Measurements from ENCODE around the gene KIAA0513. TPM values are rescaled to one million over a fixed set of nuclear protein-coding genes. Genes with fewer than 3 reads are reported as not detected.
A peak's percentile ranks its signal among the peaks of the same experiment; 100 is the strongest.

Gene KIAA0513
- total RNA-seq, 4 donors from 2014 or later = 18.5 to 41.3 (median 34.5) TPM

- 83 to 87% methylated on average over 1 to 5 of the region's 5 CpGs for WGBS, 2 donors (ENCODE audit: low coverage in 1 of 2)
- no peaks in the 10 kb centered on the region for H3K9me3 ChIP-seq
- intact Hi-C loops (cut with DNase I; ENCODE audit: low total_unique reads) = no loop called here
- H3K27me3 ChIP-seq = no peaks in the 10 kb centered on the region
- H3K4me1 ChIP-seq = peaks cover 0 to 21% (median 0%) of the 10 kb centered on the region in 4 donors
- H3K4me3 ChIP-seq = no peak overlapping the region
- H3K36me3 ChIP-seq = peaks cover 0 to 3% (median 0%) of the 10 kb centered on the region in 4 donors
- peak overlapping the region in 2 of 4 donors; percentile 27 to 52 for H3K27ac ChIP-seq
- no peak for DNase-seq
- TF ChIP-seq POLR2A (IDR thresholded peaks at IDR 0.05) = no peak
- TF ChIP-seq POLR2AphosphoS5 (IDR thresholded peaks at IDR 0.05) = no peak
- TF ChIP-seq, protein P1, sequence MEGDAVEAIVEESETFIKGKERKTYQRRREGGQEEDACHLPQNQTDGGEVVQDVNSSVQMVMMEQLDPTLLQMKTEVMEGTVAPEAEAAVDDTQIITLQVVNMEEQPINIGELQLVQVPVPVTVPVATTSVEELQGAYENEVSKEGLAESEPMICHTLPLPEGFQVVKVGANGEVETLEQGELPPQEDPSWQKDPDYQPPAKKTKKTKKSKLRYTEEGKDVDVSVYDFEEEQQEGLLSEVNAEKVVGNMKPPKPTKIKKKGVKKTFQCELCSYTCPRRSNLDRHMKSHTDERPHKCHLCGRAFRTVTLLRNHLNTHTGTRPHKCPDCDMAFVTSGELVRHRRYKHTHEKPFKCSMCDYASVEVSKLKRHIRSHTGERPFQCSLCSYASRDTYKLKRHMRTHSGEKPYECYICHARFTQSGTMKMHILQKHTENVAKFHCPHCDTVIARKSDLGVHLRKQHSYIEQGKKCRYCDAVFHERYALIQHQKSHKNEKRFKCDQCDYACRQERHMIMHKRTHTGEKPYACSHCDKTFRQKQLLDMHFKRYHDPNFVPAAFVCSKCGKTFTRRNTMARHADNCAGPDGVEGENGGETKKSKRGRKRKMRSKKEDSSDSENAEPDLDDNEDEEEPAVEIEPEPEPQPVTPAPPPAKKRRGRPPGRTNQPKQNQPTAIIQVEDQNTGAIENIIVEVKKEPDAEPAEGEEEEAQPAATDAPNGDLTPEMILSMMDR (IDR thresholded peaks at IDR 0.05) = no peak
- TF ChIP-seq EP300 (IDR thresholded peaks at IDR 0.05; ENCODE audit: low read depth) = no peak
- in situ Hi-C loops (cut with MboI; ENCODE audit: low pct_ligation_motif_present in 1 of 4, low pct_unique_long_range_greater_than_20kb in 1 of 4, low sequenced_read_pairs in 3 of 4) = no loop called here
Measured at GRCh38 chr16:85037721-85038120, 10.1 kb downstream of the KIAA0513 start.

GRCh38 chr16:85040685-85041084 is 13.1 kb downstream of the KIAA0513 start:
- Histone ChIP-seq H3K4me3 (no peak overlapping the region), H3K9me3 (no peaks in the 10 kb centered on the region), H3K36me3 (peaks cover 0 to 3% (median 0%) of the 10 kb centered on the region in 4 donors), H3K27me3 (no peaks in the 10 kb centered on the region), H3K4me1 (peaks cover 0 to 21% (median 0%) of the 10 kb centered on the region in 4 donors), H3K27ac (peak overlapping the region in 1 of 4 donors; percentile 17)
- DNase-seq = no peak
- in situ Hi-C loops (cut with MboI; ENCODE audit: low pct_ligation_motif_present in 1 of 4, low pct_unique_long_range_greater_than_20kb in 1 of 4, low sequenced_read_pairs in 3 of 4) = no loop called here
- WGBS, 2 donors (ENCODE audit: low coverage in 1 of 2) = 83 to 91% methylated on average over 6 of the region's 6 CpGs
- intact Hi-C loops (cut with DNase I; ENCODE audit: low total_unique reads) = no loop called here
- no peak for TF ChIP-seq POLR2A (IDR thresholded peaks at IDR 0.05)
- no peak for TF ChIP-seq POLR2AphosphoS5 (IDR thresholded peaks at IDR 0.05)
- TF ChIP-seq, protein P1 (IDR thresholded peaks at IDR 0.05) = no peak
- TF ChIP-seq EP300 (IDR thresholded peaks at IDR 0.05; ENCODE audit: low read depth) = no peak

GRCh38 chr16:85041219-85042166 is 13.9 kb downstream of the KIAA0513 start:
- 79 to 85% methylated on average over 10 to 26 of the region's 27 CpGs for WGBS, 2 donors (ENCODE audit: low coverage in 1 of 2)
- no peak overlapping the region for H3K4me3 ChIP-seq
- peaks cover 0 to 3% (median 0%) of the 10 kb centered on the region in 4 donors for H3K36me3 ChIP-seq
- H3K4me1 ChIP-seq = peaks cover 0 to 21% (median 1%) of the 10 kb centered on the region in 4 donors
- H3K27me3 ChIP-seq = no peaks in the 10 kb centered on the region
- no peaks in the 10 kb centered on the region for H3K9me3 ChIP-seq
- H3K27ac ChIP-seq = no peak overlapping the region
- no peak for DNase-seq
- TF ChIP-seq, protein P1 (IDR thresholded peaks at IDR 0.05) = no peak
- no peak for TF ChIP-seq EP300 (IDR thresholded peaks at IDR 0.05; ENCODE audit: low read depth)
- no peak for TF ChIP-seq POLR2AphosphoS5 (IDR thresholded peaks at IDR 0.05)
- no peak for TF ChIP-seq POLR2A (IDR thresholded peaks at IDR 0.05)
- in situ Hi-C loops (cut with MboI; ENCODE audit: low pct_ligation_motif_present in 1 of 4, low pct_unique_long_range_greater_than_20kb in 1 of 4, low sequenced_read_pairs in 3 of 4) = no loop called here
- intact Hi-C loops (cut with DNase I; ENCODE audit: low total_unique reads) = no loop called here

DNA sequence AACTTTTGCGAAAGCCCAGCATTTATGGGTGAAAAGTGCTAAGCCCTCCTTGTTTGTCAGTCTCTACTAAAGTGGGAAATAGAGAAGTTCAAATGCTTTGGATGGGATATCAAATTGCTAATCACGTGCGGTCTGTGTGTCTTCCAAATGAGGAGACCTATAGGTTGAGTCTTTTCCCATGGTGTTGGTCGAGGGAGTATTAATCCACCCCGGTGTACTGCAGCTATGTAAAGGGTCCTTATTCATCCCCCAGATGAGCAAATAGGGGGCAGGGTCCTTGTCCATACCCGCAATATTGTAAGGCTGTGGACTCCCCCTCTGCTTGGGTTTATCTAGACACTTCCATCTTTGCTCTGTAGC is 14.6 kb downstream of the KIAA0513 start:
- Histone ChIP-seq H3K27ac (no peak overlapping the region), H3K4me3 (no peak overlapping the region), H3K4me1 (peaks cover 3 to 24% (median 7%) of the 10 kb centered on the region in 4 donors), H3K36me3 (peaks cover 0 to 3% (median 0%) of the 10 kb centered on the region in 4 donors), H3K27me3 (no peaks in the 10 kb centered on the region), H3K9me3 (no peaks in the 10 kb centered on the region)
- DNase-seq = no peak
- intact Hi-C loops (cut with DNase I; ENCODE audit: low total_unique reads) (no loop called here), in situ Hi-C loops (cut with MboI; ENCODE audit: low pct_ligation_motif_present in 1 of 4, low pct_unique_long_range_greater_than_20kb in 1 of 4, low sequenced_read_pairs in 3 of 4) (no loop called here)
- WGBS, 2 donors (ENCODE audit: low coverage in 1 of 2) = 84 to 96% methylated on average over 3 to 6 of the region's 6 CpGs
- TF ChIP-seq POLR2A (IDR thresholded peaks at IDR 0.05) (no peak), EP300 (IDR thresholded peaks at IDR 0.05; ENCODE audit: low read depth) (no peak), POLR2AphosphoS5 (IDR thresholded peaks at IDR 0.05) (no peak)
- TF ChIP-seq, protein P1 (IDR thresholded peaks at IDR 0.05) = no peak
